H4 (cell line): ENCODE results near the gene CACNA1A. TPM values are rescaled to one million over a fixed set of nuclear protein-coding genes. Genes with fewer than 3 reads are reported as not detected.

Experiments
- DNase-seq: peaks from one replicate; pipeline ENCODE4 v3.0.0-alpha.2; 2015; ENCODE audit warnings: low spot score
- total RNA-seq: library from RNA; depleted of rRNA; stranded (reverse); fragments of >200 nt; shearing (Covaris generic); gene quantifications from 2 replicates; pipeline ENCODE4 v1.2.3, GENCODE V29; 2014

CACNA1A gene
- total RNA-seq, 1 experiment from 2014 or later = 0.08 TPM

GRCh38 chr19:13493516-13494310 is 12.6 kb downstream of the CACNA1A start:
- no peak for DNase-seq

- DNase-seq = peak; percentile 23
Observed at GRCh38 chr19:13492128-13492527, 14.2 kb downstream of the CACNA1A start.

DNA sequence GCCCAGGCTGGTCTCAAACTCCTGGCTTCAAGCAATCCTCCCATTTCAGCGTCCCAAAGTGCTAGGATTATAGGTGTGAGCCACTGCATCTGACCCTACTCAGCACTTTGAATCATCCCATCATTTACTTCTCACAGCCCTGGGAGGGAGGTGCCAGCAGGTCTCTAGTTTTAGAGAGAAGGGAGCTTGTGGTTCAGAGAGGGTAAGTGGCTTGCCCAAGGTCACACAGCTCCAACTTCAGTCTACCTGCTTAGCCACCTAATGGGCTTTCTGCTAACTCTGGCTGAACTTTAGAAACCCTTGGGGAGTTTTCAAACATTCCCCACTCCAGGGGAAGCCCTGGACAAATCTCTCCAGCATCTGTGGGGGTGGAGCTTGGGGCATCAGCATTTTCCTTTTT is 18.3 kb downstream of the CACNA1A start:
- no peak for DNase-seq

DNA sequence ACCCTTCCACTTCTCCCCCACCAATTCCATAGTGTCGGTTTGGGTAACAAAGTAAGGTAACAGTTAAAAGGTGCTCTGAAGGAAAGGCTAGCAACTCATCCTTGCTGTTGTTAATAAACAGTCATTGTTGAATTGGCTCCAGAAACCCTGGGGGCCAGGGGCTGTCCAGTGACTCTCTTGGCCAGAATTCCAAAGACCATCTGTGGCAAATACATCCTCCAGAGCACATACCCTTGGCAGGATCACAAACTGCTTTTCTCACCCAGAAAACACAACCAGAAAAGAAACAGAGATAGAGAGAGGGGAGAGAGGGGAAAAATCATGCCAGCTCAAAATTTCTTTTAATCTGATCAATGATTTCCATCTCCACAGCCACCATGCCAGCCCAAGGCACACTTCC is 22.1 kb downstream of the CACNA1A start:
- no peak for DNase-seq

GRCh38 chr19:13483215-13483614 is 23.1 kb downstream of the CACNA1A start:
- no peak for DNase-seq

DNA sequence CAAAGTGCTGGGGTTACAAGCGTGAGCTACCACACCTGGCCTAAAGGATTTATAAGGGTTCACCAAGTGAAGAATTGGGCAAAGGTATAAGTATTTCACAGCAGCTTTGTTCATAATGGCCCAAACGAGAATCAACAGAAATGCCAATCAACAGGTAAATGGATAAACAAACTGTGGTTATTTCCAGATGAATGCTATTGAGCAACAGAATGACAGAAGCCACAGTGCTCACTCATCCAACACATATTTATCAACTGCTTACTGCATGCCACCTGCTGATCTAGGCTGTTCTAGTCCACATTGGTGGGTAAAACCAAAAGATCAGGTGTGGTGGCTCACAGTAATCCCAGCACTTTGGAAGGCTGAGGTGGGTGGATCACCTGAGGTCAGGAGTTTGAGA is 27.7 kb downstream of the CACNA1A start:
- DNase-seq = no peak

GRCh38 chr19:13476071-13476470 is 30.2 kb downstream of the CACNA1A start:
- no peak for DNase-seq

DNA sequence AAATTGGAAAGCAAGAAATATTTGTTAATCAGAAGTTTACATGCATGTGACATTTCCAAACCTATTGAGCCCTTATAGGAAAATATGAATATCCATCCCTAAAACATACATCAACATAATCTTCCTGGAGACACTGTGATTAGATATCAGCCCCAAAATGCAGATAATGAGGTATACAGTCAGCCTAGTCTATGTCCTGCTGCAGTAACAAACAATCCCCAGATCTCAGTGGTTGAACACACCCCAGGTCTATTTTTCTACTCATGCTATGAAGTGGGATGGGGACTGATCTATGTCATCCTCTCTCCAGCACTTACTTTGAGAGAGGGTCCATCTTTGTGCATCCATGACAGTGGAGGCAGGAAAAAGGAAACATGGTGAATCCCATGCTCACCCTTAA is 31.2 kb downstream of the CACNA1A start:
- no peak for DNase-seq

- DNase-seq = no peak
Observed at GRCh38 chr19:13466697-13467096, 39.6 kb downstream of the CACNA1A start.

- no peak for DNase-seq
Observed at GRCh38 chr19:13463296-13463695, 43.0 kb downstream of the CACNA1A start.

DNA sequence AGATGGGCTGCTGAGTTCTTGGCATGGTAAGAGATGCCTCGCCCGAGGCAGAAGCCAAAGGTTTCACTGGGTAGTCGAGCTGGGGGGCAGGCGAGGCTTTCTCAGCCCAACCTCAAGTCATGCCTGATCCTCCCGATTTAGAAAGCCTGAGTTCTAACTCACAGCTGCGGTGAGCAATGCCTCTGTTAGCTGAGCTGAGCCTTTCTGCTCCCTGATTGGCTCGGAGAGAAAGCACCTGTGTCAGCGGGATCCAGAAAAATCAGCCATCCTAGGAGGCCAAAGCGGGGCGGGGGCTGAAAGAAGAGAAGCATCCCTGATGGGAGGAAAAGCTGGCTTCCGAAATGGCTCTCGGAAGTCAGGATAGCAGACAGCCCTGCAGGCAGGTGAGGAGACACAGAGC is 44.7 kb downstream of the CACNA1A start:
- DNase-seq = no peak

DNA sequence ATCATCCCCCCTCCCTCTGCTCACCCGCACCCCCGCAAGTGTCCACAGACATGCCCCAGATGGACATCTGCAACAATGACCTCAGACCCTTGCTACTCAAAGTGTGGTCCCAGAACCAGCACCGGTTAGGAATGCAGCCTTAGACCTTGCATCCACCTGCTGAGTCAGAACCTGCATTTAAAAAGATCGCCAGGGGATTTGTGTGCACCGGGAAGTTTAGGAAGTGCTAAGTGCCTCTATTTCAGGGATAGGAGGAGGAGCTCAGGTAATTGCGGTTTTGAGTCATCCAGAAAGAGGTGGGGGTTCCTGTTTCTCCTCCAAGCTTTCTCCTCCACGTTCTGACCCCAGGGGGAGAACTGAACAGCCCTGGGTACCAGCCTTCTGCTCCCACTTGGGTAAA is 46.2 kb downstream of the CACNA1A start:
- no peak for DNase-seq

- no peak for DNase-seq
Observed at GRCh38 chr19:13459351-13459750, 46.9 kb downstream of the CACNA1A start.

DNA sequence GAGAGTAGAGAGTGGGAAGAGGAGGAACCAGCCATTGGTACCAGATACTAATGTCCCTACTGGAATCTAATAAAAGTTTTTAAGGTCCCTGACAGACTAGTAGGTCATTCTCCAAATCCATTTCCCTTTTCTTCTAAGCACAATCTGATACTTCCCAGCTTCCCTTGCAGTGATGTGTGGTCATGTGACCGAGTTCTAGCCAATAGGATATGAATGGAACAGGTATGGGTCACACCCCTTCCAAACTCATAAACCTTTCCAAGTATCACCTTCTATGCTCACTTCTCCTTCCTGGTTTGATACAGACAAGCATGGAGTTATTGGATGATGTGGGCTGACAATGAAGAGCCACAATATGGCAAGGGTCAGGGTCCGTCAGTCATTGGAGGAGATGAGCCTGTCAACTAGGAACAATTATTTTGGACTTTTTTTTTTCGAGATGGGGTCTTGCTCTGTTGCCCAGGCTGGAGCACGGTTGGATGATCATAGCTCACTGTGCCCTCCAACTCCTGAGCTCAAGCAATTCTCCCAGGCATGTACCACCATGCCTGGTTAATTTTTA is 54.8 kb downstream of the CACNA1A start:
- DNase-seq = no peak

GRCh38 chr19:13447978-13448377 is 58.3 kb downstream of the CACNA1A start:
- no peak for DNase-seq

GRCh38 chr19:13441810-13442512 is 64.3 kb downstream of the CACNA1A start:
- peak; percentile 15 for DNase-seq

- DNase-seq = no peak
Observed at GRCh38 chr19:13437919-13438618, 68.2 kb downstream of the CACNA1A start.

DNA sequence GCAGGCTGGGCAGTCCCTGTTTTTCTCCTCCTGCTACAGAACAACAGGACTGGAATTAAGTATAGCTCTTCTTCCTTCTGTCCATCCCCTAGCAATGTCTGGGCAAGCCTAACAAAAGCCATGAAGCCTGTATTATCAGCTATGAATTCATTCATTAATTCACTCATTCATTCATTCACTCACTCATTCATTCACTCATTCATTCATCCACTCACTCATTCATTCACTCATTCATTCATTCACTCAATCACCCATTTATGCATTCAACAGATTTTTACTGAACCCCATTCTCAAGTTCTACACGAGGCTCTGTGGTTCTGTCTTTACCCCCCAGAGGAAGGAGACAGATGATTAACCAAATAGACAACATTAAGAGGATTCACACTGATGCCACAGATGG is 69.9 kb downstream of the CACNA1A start:
- DNase-seq = no peak

GRCh38 chr19:13430790-13431582 is 75.3 kb downstream of the CACNA1A start:
- peak; percentile 42 for DNase-seq

GRCh38 chr19:13429563-13429962 is 76.7 kb downstream of the CACNA1A start:
- DNase-seq = no peak

GRCh38 chr19:13428352-13428751 is 77.9 kb downstream of the CACNA1A start:
- no peak for DNase-seq
